CD8-positive, alpha-beta memory T cell (primary cell): ENCODE measurements around the gene CCDC200. TPM values are rescaled to one million over a fixed set of nuclear protein-coding genes. Genes with fewer than 3 reads are reported as not detected.
"Not testable (repeated sequence)": the region's sequence is repeated elsewhere in the genome, so short reads cannot be mapped to it uniquely, and the experiment has no call there.

Experiments used
- CTCF ChIA-PET: fragments of 350-600 bp; sonication (Branson Sonifier 250); formaldehyde crosslinking; loops from one replicate; lab custom pipeline; 2021; ENCODE audit warnings: antibody characterized with exemption; lab: Charles Lee
- POLR2A ChIA-PET: fragments of 350-600 bp; sonication (Branson Sonifier 250); formaldehyde crosslinking; loops from one replicate; lab custom pipeline; 2021; ENCODE audit warnings: antibody characterized with exemption; lab: Charles Lee
- DNase-seq, 5 donors: peaks; one replicate each; pipeline versions ENCODE4 v3.0.0 to v3.0.0-alpha.2; 2020 to 2022; ENCODE audit warnings: mixed read lengths in 1 of 5
- H3K27ac ChIP-seq: one replicate; pipeline ENCODE4 v1.7.0; 2013; ENCODE audit warnings: low read depth, mild to moderate bottlenecking, low read length, moderate library complexity
- H3K27me3 ChIP-seq: 2 replicates; pipeline ENCODE4 v1.7.0; 2013; ENCODE audit warnings: low read length, mild to moderate bottlenecking; ENCODE audit not compliant: insufficient read depth, poor library complexity, severe bottlenecking
- H3K36me3 ChIP-seq: 2 replicates; pipeline ENCODE4 v1.7.0; 2013; ENCODE audit warnings: mild to moderate bottlenecking, low read length, moderate library complexity; ENCODE audit not compliant: insufficient read depth
- H3K4me1 ChIP-seq: 2 replicates; pipeline ENCODE4 v1.7.0; 2013; ENCODE audit warnings: mild to moderate bottlenecking, low read length, moderate library complexity; ENCODE audit not compliant: insufficient read depth
- H3K4me3 ChIP-seq: 2 replicates; pipeline ENCODE4 v1.7.0; 2013; ENCODE audit warnings: mild to moderate bottlenecking, low read length
- H3K9me3 ChIP-seq: 2 replicates; pipeline ENCODE4 v1.7.0; 2013; ENCODE audit warnings: mild to moderate bottlenecking, low read length
- H3K27ac Mint-ChIP-seq, 8 donors: one replicate each; pipeline ENCODE4 v1.8.0; 2020 to 2021; ENCODE audit warnings: mixed read lengths in 8 of 8, mild to moderate bottlenecking in 6 of 8, inconsistent platforms in 3 of 8, moderate library complexity in 3 of 8
- H3K27me3 Mint-ChIP-seq, 2 donors: one replicate each; pipeline ENCODE4 v1.8.0; 2020 to 2021; ENCODE audit warnings: mixed read lengths in 2 of 2, mild to moderate bottlenecking in 1 of 2, moderate library complexity in 1 of 2
- H3K36me3 Mint-ChIP-seq, 3 donors: one replicate each; pipeline ENCODE4 v1.8.0; 2020 to 2021; ENCODE audit warnings: mixed read lengths in 3 of 3, inconsistent platforms in 1 of 3, mild to moderate bottlenecking in 1 of 3
- H3K4me1 Mint-ChIP-seq, 3 donors: one replicate each; pipeline ENCODE4 v1.8.0; 2020 to 2021; ENCODE audit warnings: mixed read lengths in 3 of 3, inconsistent platforms in 1 of 3, mild to moderate bottlenecking in 1 of 3
- H3K4me3 Mint-ChIP-seq, 7 donors: one replicate each; pipeline ENCODE4 v1.8.0; 2020 to 2021; ENCODE audit warnings: mixed read lengths in 7 of 7, mild to moderate bottlenecking in 6 of 7, moderate library complexity in 4 of 7, inconsistent platforms in 2 of 7
- H3K9me3 Mint-ChIP-seq, 5 donors: one replicate each; pipeline ENCODE4 v1.8.0; 2020 to 2022; ENCODE audit warnings: mixed read lengths in 5 of 5, mild to moderate bottlenecking in 3 of 5, moderate library complexity in 2 of 5, inconsistent platforms in 1 of 5
- polyA plus RNA-seq: library from polyadenylated mRNA; unstranded; fragments of 300-500 nt; fragmentation: Illumina TruSeq; gene quantifications from one replicate; pipeline ENCODE4 v1.2.3, GENCODE V29; 2021
- total RNA-seq, 2 experiments: library from RNA; stranded (reverse); gene quantifications; one replicate each; pipeline ENCODE4 v1.2.3, GENCODE V29; 2021

Gene CCDC200
- total and polyA plus RNA-seq, 3 experiments from 2014 or later = 0.33 to 0.90 TPM; not detected in 1

DNA sequence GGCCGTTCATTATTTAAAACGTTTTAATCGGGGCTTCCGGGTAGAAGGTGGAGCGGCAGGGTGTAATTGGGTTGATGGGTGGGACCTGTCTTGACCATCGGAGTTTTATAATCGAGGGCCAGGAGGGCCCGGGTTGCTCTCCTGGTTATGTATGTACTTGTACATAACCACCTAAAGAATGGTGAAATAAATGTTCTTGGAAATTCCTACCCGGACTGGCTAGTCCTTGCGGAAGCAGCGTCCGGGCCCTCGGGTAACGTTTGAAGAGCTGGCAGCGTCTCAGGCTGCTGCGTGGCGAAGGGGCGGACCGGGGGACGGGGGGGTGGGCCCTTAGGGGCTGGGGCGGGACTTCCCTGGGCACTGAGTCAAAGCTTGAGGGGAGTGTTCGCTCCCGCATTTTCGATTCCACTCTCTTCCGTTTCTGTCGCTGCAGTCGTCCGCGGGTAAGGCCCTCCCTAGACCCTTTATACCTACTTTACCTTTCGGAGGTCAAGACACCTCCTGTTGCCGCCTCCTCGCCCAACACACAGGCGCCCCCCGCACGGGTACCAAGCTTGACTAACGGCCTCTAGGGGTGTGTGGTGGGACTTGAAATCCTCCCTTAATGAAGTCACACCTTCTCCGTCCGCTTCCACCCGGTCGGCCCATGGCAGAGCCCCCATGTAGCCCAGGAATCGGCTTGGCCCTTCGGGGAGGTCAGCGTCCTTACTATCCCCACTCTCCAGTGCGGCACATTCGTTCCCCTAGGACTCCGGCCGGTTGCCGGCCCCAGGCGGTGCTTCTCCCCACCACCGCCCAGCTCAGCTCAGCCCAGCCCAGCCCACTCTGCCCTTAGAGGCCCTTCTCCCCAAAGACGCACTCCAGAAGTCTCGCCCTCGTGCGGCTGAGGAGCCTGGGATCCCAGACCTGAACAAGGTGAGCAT lies 16.7 kb downstream of the CCDC200 start, which contains the start of gene TMEM106A:
Gene TMEM106A, plus strand, starts transcription at position 396 of the 923 bp plus-strand sequence. CDS start 1,167 bp downstream, outside the sequence.
- peaks cover 12 to 70% (median 19%) of the 10 kb centered on the region in 3 donors for H3K36me3 Mint-ChIP-seq

DNA sequence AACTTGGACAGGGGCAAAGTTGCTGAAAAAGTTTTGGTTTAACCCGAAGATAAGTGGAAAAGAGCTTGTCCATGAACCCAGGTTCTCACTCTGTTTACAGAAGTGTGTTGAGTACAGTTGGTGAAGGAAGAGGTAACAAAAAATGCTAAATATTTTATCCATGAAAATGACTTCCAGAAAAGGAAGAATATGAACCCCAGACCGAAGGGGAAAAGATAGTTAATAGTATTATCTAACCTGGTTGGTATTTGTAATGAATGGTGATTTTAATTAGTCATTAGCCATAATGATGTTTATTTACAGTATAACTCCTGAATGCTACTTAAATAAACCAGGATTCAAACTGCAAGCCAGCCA lies 17.3 kb downstream of the CCDC200 start:
- H3K4me3 ChIP-seq = peak overlapping the region; percentile 79
- POLR2A ChIA-PET = interaction anchor here (0.6 to 3.7 kb wide), 10 partner anchors 11 to 1523 kb away, joined by 3 to 29 read pairs (median 6); partner anchors contain the start of genes DHX8, EIF1, NBR1 and RPL27
- CTCF ChIA-PET = interaction anchor here (0.9 to 2.4 kb wide), 5 partner anchors 11 to 213 kb away, joined by 4 to 7 read pairs (median 5); partner anchors contain the start of genes IFI35 and RPL27

More for the DNA sequence above, 16.7 kb downstream of the CCDC200 start, which contains the start of gene TMEM106A:
- CTCF ChIA-PET = interaction anchor here (0.7 to 3.6 kb wide), 10 partner anchors 12 to 213 kb away, joined by 3 to 12 read pairs (median 4); partner anchors contain the start of genes IFI35 and RPL27
- Histone ChIP-seq H3K9me3 (no peaks in the 10 kb centered on the region), H3K4me3 (peak within 1 kb of the TSS; percentile 79), H3K27me3 (no peaks in the 10 kb centered on the region), H3K27ac (peak within 1 kb of the TSS; percentile 76), H3K36me3 (peaks cover 7% of the 10 kb centered on the region), H3K4me1 (peaks cover 23% of the 10 kb centered on the region)
- peak within 1 kb of the TSS; percentile 83 to 100 (median 96) for H3K4me3 Mint-ChIP-seq
- H3K27ac Mint-ChIP-seq = peak within 1 kb of the TSS; percentile 59 to 98 (median 96)
- peaks cover 0 to 1% (median 0%) of the 10 kb centered on the region in 5 donors for H3K9me3 Mint-ChIP-seq
- peak; percentile 64 to 84 (median 69) for DNase-seq
- POLR2A ChIA-PET = interaction anchor here (0.5 to 3.7 kb wide), 14 partner anchors 12 to 1523 kb away, joined by 3 to 29 read pairs (median 4); partner anchors contain the start of genes DHX8, EIF1, NBR1 and RPL27
- H3K27me3 Mint-ChIP-seq = no peaks in the 10 kb centered on the region
- peaks cover 34 to 54% (median 44%) of the 10 kb centered on the region in 3 donors for H3K4me1 Mint-ChIP-seq

GRCh38 chr17:43210576-43210975 lies 17.8 kb downstream of the CCDC200 start:
- H3K27ac Mint-ChIP-seq = peak overlapping the region; percentile 59 to 98 (median 96)
- Histone ChIP-seq H3K36me3 (peaks cover 3% of the 10 kb centered on the region), H3K27me3 (no peaks in the 10 kb centered on the region), H3K4me3 (peak overlapping the region; percentile 79), H3K27ac (no peak overlapping the region), H3K4me1 (peaks cover 23% of the 10 kb centered on the region), H3K9me3 (no peaks in the 10 kb centered on the region)
- DNase-seq = no peak
- H3K36me3 Mint-ChIP-seq = peaks cover 12 to 65% (median 15%) of the 10 kb centered on the region in 3 donors
- peaks cover 31 to 54% (median 41%) of the 10 kb centered on the region in 3 donors for H3K4me1 Mint-ChIP-seq
- POLR2A ChIA-PET = interaction anchor here (1.8 to 3.7 kb wide), 3 partner anchors 105 to 157 kb away, joined by 24 to 29 read pairs (median 27); no protein-coding TSS in a partner anchor
- H3K9me3 Mint-ChIP-seq = peaks cover 0 to 1% (median 0%) of the 10 kb centered on the region in 5 donors
- CTCF ChIA-PET = no interaction called here
- peak overlapping the region; percentile 83 to 100 (median 96) for H3K4me3 Mint-ChIP-seq
- no peaks in the 10 kb centered on the region for H3K27me3 Mint-ChIP-seq

More for the DNA sequence above, 17.3 kb downstream of the CCDC200 start:
- H3K9me3 Mint-ChIP-seq = peaks cover 0 to 1% (median 0%) of the 10 kb centered on the region in 5 donors
- peak overlapping the region; percentile 83 to 100 (median 96) for H3K4me3 Mint-ChIP-seq
- peaks cover 7% of the 10 kb centered on the region for H3K36me3 ChIP-seq
- H3K27me3 Mint-ChIP-seq = no peaks in the 10 kb centered on the region
- DNase-seq = no peak
- no peaks in the 10 kb centered on the region for H3K9me3 ChIP-seq
- H3K36me3 Mint-ChIP-seq = peaks cover 12 to 68% (median 19%) of the 10 kb centered on the region in 3 donors
- no peaks in the 10 kb centered on the region for H3K27me3 ChIP-seq
- peak overlapping the region; percentile 76 for H3K27ac ChIP-seq
- peaks cover 23% of the 10 kb centered on the region for H3K4me1 ChIP-seq
- H3K27ac Mint-ChIP-seq = peak overlapping the region; percentile 59 to 98 (median 96)
- peaks cover 34 to 54% (median 44%) of the 10 kb centered on the region in 3 donors for H3K4me1 Mint-ChIP-seq

- peaks cover 49% of the 10 kb centered on the region for H3K36me3 ChIP-seq
- H3K9me3 ChIP-seq, POLR2A ChIA-PET, H3K27me3 Mint-ChIP-seq, DNase-seq, H3K27ac ChIP-seq, H3K9me3 Mint-ChIP-seq, H3K4me3 ChIP-seq, H3K4me1 Mint-ChIP-seq, H3K27ac Mint-ChIP-seq, H3K4me3 Mint-ChIP-seq, H3K27me3 ChIP-seq, CTCF ChIA-PET, H3K4me1 ChIP-seq: not testable (repeated sequence)
- H3K36me3 Mint-ChIP-seq = peaks cover 3 to 76% (median 16%) of the 10 kb centered on the region in 3 donors
Measured at GRCh38 chr17:43203013-43203412, 25.4 kb downstream of the CCDC200 start.

DNA sequence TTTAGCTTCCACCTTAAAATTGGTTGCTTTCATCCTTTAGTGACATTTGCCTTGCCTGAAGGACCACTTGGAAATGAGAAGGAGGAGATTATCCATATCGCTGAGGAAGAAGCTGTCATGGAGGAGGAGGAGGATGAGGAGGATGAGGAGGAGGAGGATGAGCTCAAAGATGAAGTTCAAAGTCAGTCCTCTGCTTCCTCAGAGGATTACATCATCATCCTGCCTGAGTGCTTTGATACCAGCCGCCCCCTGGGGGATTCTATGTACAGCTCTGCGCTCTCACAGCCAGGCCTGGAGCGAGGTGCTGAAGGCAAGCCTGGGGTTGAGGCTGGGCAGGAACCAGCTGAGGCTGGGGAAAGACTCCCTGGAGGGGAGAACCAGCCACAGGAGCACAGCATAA lies 28.3 kb downstream of the CCDC200 start:
- Histone ChIP-seq H3K27me3 (no peaks in the 10 kb centered on the region), H3K9me3 (no peaks in the 10 kb centered on the region), H3K4me3 (no peak overlapping the region), H3K27ac (no peak overlapping the region), H3K4me1 (no peaks in the 10 kb centered on the region), H3K36me3 (peaks cover 66% of the 10 kb centered on the region)
- peak overlapping the region in 1 of 8 donors; percentile 36 for H3K27ac Mint-ChIP-seq
- H3K4me3 Mint-ChIP-seq = no peak overlapping the region
- ChIA-PET CTCF (interaction anchor here (0.8 to 2.5 kb wide), 2 partner anchors 12 to 194 kb away, joined by 3 to 7 read pairs; partner anchors contain the start of genes IFI35 and TMEM106A), POLR2A (interaction anchor here (1.3 kb wide), 1 partner anchor 12 kb away, joined by 4 read pairs; the partner anchor contains the start of gene TMEM106A)
- H3K36me3 Mint-ChIP-seq = peaks cover 3 to 79% (median 16%) of the 10 kb centered on the region in 3 donors
- H3K4me1 Mint-ChIP-seq = no peaks in the 10 kb centered on the region
- DNase-seq = no peak
- H3K9me3 Mint-ChIP-seq = no peaks in the 10 kb centered on the region
- H3K27me3 Mint-ChIP-seq = no peaks in the 10 kb centered on the region

DNA sequence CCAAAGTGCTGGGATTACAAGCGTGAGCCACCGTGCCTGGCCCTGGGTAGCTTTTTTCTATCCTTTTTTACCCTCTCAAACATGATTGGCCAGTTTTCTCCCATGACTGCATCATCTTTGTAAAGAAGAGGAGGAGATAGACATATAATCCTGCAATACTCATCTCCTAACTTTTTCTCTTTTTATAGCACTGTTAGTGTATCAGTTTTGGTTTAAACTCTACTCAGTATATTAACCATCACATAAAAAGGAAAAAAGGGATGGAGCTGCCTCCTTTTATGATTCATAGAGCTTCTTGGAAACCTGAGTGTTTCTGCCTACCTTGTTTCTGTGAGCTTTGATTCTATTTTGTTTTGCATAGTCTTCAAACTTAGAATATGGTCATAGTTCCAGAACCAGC lies 28.8 kb downstream of the CCDC200 start:
- Mint-ChIP-seq H3K4me3 (no peak overlapping the region), H3K27ac (peak overlapping the region in 1 of 8 donors; percentile 36), H3K4me1 (no peaks in the 10 kb centered on the region), H3K27me3 (no peaks in the 10 kb centered on the region), H3K36me3 (peaks cover 5 to 80% (median 16%) of the 10 kb centered on the region in 3 donors), H3K9me3 (peaks cover 0 to under 1% (median 0%) of the 10 kb centered on the region in 5 donors)
- ChIA-PET POLR2A (interaction anchor here (0.7 to 1.3 kb wide), 2 partner anchors 12 to 115 kb away, joined by 4 to 5 read pairs; partner anchors contain the start of gene TMEM106A), CTCF (interaction anchor here (0.8 to 2.5 kb wide), 4 partner anchors 13 to 193 kb away, joined by 3 to 7 read pairs (median 4); partner anchors contain the start of genes IFI35 and TMEM106A)
- H3K27ac ChIP-seq = no peak overlapping the region
- H3K4me1 ChIP-seq = no peaks in the 10 kb centered on the region
- no peak for DNase-seq
- H3K9me3 ChIP-seq = no peaks in the 10 kb centered on the region
- no peak overlapping the region for H3K4me3 ChIP-seq
- H3K36me3 ChIP-seq = peaks cover 70% of the 10 kb centered on the region
- no peaks in the 10 kb centered on the region for H3K27me3 ChIP-seq

GRCh38 chr17:43193251-43193650 lies 35.2 kb downstream of the CCDC200 start:
- H3K27me3 Mint-ChIP-seq = no peaks in the 10 kb centered on the region
- Histone ChIP-seq H3K27me3 (no peaks in the 10 kb centered on the region), H3K36me3 (peaks cover 74% of the 10 kb centered on the region), H3K9me3 (no peaks in the 10 kb centered on the region), H3K4me3 (no peak overlapping the region), H3K27ac (no peak overlapping the region), H3K4me1 (no peaks in the 10 kb centered on the region)
- peaks cover 12 to 92% (median 19%) of the 10 kb centered on the region in 3 donors for H3K36me3 Mint-ChIP-seq
- CTCF ChIA-PET = interaction anchor here (1.3 kb wide), 1 partner anchor 291 kb away, joined by 3 read pairs; the partner anchor contains the start of gene DHX8
- H3K9me3 Mint-ChIP-seq = peaks cover 0 to 1% (median 0%) of the 10 kb centered on the region in 5 donors
- no peak for DNase-seq
- POLR2A ChIA-PET = no interaction called here
- H3K27ac Mint-ChIP-seq = peak overlapping the region in 1 of 8 donors; percentile 24
- no peak overlapping the region for H3K4me3 Mint-ChIP-seq
- H3K4me1 Mint-ChIP-seq = peaks cover 0 to 4% (median 2%) of the 10 kb centered on the region in 3 donors
